D721Med (cell line): ENCODE results near the gene FOCAD.

Experiments used
- DNase-seq: peaks from one replicate; pipeline ENCODE4 v3.0.0; 2011; ENCODE audit warnings: low spot score; ENCODE audit not compliant: insufficient read length
- FAIRE-seq: peaks from 2 replicates; lab custom pipeline; 2011; peaks lifted over from hg19 to GRCh38; lab: Jason Lieb, UNC
- TF ChIP-seq, protein P1 (sequence below): IDR thresholded peaks from 2 replicates; pipeline ENCODE4 v1.5.1; 2012; ENCODE audit warnings: mild to moderate bottlenecking, control low read depth; ENCODE audit not compliant: insufficient read depth; ENCODE audit errors: missing control alignments

FOCAD gene

GRCh38 chr9:20781092-20781491 lies 97.0 kb downstream of the FOCAD start:
- peak; percentile 53 for FAIRE-seq

DNA sequence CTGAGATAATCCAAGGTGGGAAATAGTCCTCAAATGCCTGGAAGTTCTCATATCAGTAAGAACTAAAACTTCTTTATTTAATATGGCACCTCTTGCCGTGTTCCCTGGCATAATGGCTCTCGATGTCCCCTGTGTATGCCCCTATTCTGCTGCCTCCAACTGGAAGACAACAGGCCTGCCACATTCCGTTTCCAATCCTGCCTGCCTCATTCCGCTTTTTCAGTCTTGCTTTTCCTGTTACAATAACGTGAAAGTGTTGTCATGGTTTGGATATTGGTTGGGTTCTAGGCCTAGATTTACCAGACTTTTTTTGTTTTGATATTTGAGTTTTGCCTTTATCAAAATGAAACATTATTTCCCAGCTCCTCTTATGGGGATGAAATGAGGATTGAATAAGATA lies 98.2 kb downstream of the FOCAD start:
- FAIRE-seq, result no peak
- no peak for DNase-seq
- TF ChIP-seq, protein P1, sequence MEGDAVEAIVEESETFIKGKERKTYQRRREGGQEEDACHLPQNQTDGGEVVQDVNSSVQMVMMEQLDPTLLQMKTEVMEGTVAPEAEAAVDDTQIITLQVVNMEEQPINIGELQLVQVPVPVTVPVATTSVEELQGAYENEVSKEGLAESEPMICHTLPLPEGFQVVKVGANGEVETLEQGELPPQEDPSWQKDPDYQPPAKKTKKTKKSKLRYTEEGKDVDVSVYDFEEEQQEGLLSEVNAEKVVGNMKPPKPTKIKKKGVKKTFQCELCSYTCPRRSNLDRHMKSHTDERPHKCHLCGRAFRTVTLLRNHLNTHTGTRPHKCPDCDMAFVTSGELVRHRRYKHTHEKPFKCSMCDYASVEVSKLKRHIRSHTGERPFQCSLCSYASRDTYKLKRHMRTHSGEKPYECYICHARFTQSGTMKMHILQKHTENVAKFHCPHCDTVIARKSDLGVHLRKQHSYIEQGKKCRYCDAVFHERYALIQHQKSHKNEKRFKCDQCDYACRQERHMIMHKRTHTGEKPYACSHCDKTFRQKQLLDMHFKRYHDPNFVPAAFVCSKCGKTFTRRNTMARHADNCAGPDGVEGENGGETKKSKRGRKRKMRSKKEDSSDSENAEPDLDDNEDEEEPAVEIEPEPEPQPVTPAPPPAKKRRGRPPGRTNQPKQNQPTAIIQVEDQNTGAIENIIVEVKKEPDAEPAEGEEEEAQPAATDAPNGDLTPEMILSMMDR, result no peak

More at GRCh38 chr9:20781092-20781491, 97.0 kb downstream of the FOCAD start:
- TF ChIP-seq, protein P1, result no peak
- DNase-seq, result no peak

GRCh38 chr9:20783057-20784038 lies 99.3 kb downstream of the FOCAD start:
- DNase-seq, result no peak
- no peak for FAIRE-seq
- TF ChIP-seq, protein P1, result no peak

DNA sequence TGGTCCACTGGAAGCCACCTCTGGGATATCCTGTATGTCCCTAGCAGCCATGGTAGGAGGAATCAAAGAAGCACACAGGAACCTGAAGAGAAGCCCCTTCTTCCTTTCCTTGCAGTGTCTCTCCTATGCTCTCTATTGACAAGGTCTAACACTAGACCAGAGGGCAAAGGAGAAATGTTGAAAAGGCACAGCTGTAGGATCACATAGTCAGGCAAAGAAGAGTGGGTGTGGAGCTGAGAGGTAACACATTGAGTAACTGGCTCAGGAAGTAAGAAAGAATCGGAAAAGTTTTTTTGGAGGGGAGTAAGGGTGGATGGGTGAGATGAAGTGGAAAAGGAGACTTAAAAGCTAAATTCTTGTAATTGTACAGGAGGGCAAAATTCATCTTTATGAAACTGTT lies 100.1 kb downstream of the FOCAD start:
- no peak for FAIRE-seq
- TF ChIP-seq, protein P1, result no peak
- DNase-seq, result no peak

DNA sequence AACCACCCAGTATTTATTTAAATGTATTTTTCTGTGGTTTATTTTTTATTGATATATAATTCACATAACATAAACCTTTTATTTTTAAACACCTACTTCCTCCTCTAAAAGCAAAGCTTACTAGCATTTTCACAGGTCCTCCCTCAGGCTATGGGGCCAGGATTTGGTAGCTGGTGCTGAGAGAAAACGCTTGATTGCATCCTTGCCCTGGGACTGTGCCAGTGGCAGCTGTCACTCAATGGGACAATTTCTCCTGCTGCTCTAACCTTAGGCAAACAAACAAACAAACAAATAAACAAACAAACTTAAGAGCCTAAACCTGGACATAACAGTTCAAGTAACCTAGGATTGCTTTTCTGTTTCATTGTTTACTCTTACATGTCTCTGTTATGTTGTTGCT lies 102.7 kb downstream of the FOCAD start:
- TF ChIP-seq, protein P1, result no peak
- no peak for DNase-seq
- FAIRE-seq, result no peak

GRCh38 chr9:20788526-20789451 lies 104.7 kb downstream of the FOCAD start:
- DNase-seq, result no peak
- TF ChIP-seq, protein P1, result no peak
- peak; percentile 21 for FAIRE-seq
